ENCODE measurements around the gene DOCK2. TPM values are rescaled to one million over a fixed set of nuclear protein-coding genes. Genes with fewer than 3 reads are reported as not detected.

The DOCK2 gene
- total and polyA plus RNA-seq, 2 of the 8 experiments (the other 6 are each of a cell fraction or from before 2014, with no cell fraction given), result 3.9 to 5.7 TPM

DNA sequence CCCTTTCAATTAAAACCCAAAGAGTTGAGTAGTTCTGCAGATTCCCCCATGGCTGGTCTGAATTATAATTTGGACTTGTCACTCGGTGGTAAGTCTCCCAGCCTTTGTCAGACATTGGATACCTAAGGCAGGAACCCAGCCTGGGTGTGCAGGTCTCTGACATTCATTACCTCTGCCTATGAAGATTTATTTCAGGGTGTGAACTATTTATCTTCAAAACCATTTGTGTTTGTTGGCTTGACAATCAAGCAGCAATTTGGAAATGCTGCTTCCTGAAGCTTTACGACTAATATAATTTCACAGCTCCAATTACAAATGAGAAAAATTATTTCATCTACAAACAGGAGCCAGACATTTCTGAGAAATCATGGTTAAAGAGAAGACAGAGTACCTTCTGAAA, 160.5 kb downstream of the DOCK2 start:
- Histone ChIP-seq H2AK5ac (ENCODE audit: low read depth, low read length) (no peak overlapping the region), H4K20me1 (replicated peaks in 1 of 2; ENCODE audit: control insufficient read depth in 1 of 2, insufficient read depth in 2 of 2, low read length in 2 of 2) (no peaks in the 10 kb centered on the region), H4K5ac (ENCODE audit: insufficient read length, low read depth, low read length) (no peak overlapping the region), H3K23me2 (ENCODE audit: low read depth, low read length) (no peaks in the 10 kb centered on the region), H3K36me3 (ENCODE audit: control insufficient read depth in 2 of 4, insufficient read depth in 4 of 4, low read length in 3 of 4) (no peaks in the 10 kb centered on the region), H3K9me3 (ENCODE audit: insufficient read depth in 2 of 2, low read depth in 1 of 2, low read length in 1 of 2) (no peaks in the 10 kb centered on the region), H3K23ac (ENCODE audit: insufficient read length) (no peak overlapping the region), H3K27me3 (replicated peaks in 1 of 4; ENCODE audit: control insufficient read depth in 3 of 4, extremely low read depth in 1 of 4, insufficient read depth in 3 of 4, low read length in 3 of 4) (no peaks in the 10 kb centered on the region), H3K4me3 (ENCODE audit: extremely low read depth in 1 of 4, insufficient read depth in 2 of 4, low read depth in 3 of 4, low read length in 4 of 4) (no peak overlapping the region), H3K18ac (ENCODE audit: extremely low read depth, low read length) (no peak overlapping the region), H2BK12ac (ENCODE audit: low read depth, low read length) (no peak overlapping the region), H3K56ac (replicated peaks; ENCODE audit: insufficient read length, low read depth, low read length) (no peak overlapping the region), H2AFZ (ENCODE audit: low read length) (no peak overlapping the region), H3K14ac (ENCODE audit: insufficient read length) (no peak overlapping the region), H3K79me2 (ENCODE audit: control insufficient read depth in 1 of 2, insufficient read depth in 2 of 2, low read length in 2 of 2) (no peaks in the 10 kb centered on the region), H2BK5ac (ENCODE audit: low read depth, low read length) (no peak overlapping the region), H3K27ac (ENCODE audit: low read depth, low read length) (no peak overlapping the region), H3K79me1 (ENCODE audit: low read depth, low read length) (no peaks in the 10 kb centered on the region), H3K9ac (replicated peaks in 1 of 4; ENCODE audit: extremely low read depth in 1 of 4, low read depth in 3 of 4, low read length in 3 of 4) (no peak overlapping the region), H3K4me2 (ENCODE audit: insufficient read depth in 1 of 2, low read depth in 2 of 2, low read length in 2 of 2) (no peak overlapping the region), H2BK20ac (ENCODE audit: low read length) (0 out of 2 replicates have a peak overlapping the region, but pooled peaks have one; percentile 24), H3K4ac (replicated peaks; ENCODE audit: insufficient read length, low read depth, low read length) (no peak overlapping the region), H2BK15ac (ENCODE audit: low read length) (no peak overlapping the region), H2BK120ac (replicated peaks; ENCODE audit: low read depth, low read length) (no peak overlapping the region), H4K91ac (replicated peaks; ENCODE audit: insufficient read length, low read length) (no peak overlapping the region), H3K4me1 (replicated peaks in 1 of 4; ENCODE audit: control insufficient read depth in 3 of 4, insufficient read depth in 4 of 4, low read length in 3 of 4) (peaks cover 0 to 3% (median 0%) of the 10 kb centered on the region in 4 experiments; a peak in 2 of 7 replicates), H4K8ac (ENCODE audit: extremely low read depth, insufficient read depth, low read length) (no peak overlapping the region)
- no peak for TF ChIP-seq SRF (IDR thresholded peaks at IDR 0.05; ENCODE audit: low read depth, low read length)
- no peak for TF ChIP-seq BRCA1 (IDR thresholded peaks at IDR 0.05; ENCODE audit: low read depth, low read length)
- no peak for TF ChIP-seq JUN (IDR thresholded peaks at IDR 0.05; ENCODE audit: low read depth, low read length)
- TF ChIP-seq RBBP5 (IDR thresholded peaks at IDR 0.05; ENCODE audit: borderline replicate concordance, low read depth, low read length), result no peak
- no peak for TF ChIP-seq SP4 (IDR thresholded peaks at IDR 0.05; ENCODE audit: low read length)
- no peak for TF ChIP-seq TEAD4 (IDR thresholded peaks at IDR 0.05; ENCODE audit: low read depth, low read length)
- TF ChIP-seq TAF1 (IDR thresholded peaks at IDR 0.05; ENCODE audit: low read depth, low read length), result no peak
- TF ChIP-seq RAD21 (IDR thresholded peaks at IDR 0.05 in 1 of 2, conservative IDR thresholded peaks at IDR 0.05 in 1 of 2; ENCODE audit: low read depth in 2 of 2, low read length in 2 of 2), result no peak
- TF ChIP-seq POU5F1 (IDR thresholded peaks at IDR 0.05; ENCODE audit: low read depth, low read length), result no peak
- no peak for TF ChIP-seq CREB1 (IDR thresholded peaks at IDR 0.05)
- TF ChIP-seq, protein P1, sequence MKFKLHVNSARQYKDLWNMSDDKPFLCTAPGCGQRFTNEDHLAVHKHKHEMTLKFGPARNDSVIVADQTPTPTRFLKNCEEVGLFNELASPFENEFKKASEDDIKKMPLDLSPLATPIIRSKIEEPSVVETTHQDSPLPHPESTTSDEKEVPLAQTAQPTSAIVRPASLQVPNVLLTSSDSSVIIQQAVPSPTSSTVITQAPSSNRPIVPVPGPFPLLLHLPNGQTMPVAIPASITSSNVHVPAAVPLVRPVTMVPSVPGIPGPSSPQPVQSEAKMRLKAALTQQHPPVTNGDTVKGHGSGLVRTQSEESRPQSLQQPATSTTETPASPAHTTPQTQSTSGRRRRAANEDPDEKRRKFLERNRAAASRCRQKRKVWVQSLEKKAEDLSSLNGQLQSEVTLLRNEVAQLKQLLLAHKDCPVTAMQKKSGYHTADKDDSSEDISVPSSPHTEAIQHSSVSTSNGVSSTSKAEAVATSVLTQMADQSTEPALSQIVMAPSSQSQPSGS (IDR thresholded peaks at IDR 0.05; ENCODE audit: low read length), result no peak
- no peak for TF ChIP-seq EZH2 (IDR thresholded peaks at IDR 0.05; ENCODE audit: low read depth, low read length, severe bottlenecking)
- TF ChIP-seq RNF2 (IDR thresholded peaks at IDR 0.05; ENCODE audit: borderline replicate concordance, low read depth, low read length, missing control alignments, poor library complexity, severe bottlenecking), result no peak
- ChIA-PET CTCF (ENCODE audit: partially characterized antibody) (interaction anchor here (1.2 to 1.4 kb wide), 3 partner anchors 10 to 231 kb away, joined by 3 to 5 read pairs (median 5); no protein-coding TSS in a partner anchor), POLR2A (ENCODE audit: partially characterized antibody) (no interaction called here)
- 90% methylated on average over 2 of the region's 2 CpGs; no CpG with 5 or more reads in 1 of the 2 experiments for WGBS, 2 experiments (ENCODE audit: extremely low coverage in 1 of 2, insufficient coverage in 1 of 2, insufficient read length in 1 of 2, insufficient replicate concordance in 2 of 2, low coverage in 1 of 2, low lambda C conversion rate in 2 of 2, missing lambda C conversion rate in 1 of 2)
- no peak for DNase-seq (ENCODE audit: low read depth in 1 of 2, low spot score in 2 of 2)
- no peak for FAIRE-seq
